ENCODE results near the gene VPS37C.
A peak's percentile ranks its signal among the peaks of the same experiment; 100 is the strongest.

The VPS37C gene

DNA sequence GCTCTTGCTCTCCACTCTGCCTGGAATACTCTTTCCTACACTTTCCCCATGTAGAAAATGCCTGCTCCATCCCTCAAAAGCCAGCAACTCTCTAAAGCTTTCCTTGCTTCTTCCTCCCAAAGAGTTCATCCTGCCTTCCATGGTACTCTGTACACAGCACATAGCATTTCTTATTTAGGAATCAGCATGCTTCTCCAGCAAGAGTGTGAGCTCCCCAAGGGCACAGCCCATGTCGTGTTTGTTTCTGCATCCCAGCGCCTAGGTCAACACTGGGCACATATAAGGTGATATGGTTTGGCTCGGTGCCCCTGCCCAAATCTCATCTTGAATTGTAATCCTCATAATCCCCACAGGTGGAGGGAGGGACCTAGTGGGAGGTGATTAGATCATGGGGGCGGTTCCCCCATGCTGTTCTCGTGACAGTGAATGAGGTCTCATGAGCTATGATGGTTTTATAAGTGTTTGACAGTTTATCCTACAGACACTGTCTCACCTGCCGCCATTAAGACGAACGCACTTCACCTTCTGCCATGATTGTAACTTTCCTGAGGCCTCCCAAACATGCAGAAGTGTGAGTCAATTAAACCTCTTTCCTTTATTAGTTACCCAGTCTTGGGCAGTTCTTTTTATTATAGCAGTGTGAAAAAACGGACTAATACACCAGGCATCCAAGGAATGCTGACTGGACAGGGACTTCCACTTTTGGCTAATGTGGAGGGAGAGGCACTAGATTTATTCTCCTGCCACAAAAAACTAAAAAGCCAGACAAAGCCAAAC lies 8.2 kb downstream of the VPS37C start:
- no peak for DNase-seq

DNA sequence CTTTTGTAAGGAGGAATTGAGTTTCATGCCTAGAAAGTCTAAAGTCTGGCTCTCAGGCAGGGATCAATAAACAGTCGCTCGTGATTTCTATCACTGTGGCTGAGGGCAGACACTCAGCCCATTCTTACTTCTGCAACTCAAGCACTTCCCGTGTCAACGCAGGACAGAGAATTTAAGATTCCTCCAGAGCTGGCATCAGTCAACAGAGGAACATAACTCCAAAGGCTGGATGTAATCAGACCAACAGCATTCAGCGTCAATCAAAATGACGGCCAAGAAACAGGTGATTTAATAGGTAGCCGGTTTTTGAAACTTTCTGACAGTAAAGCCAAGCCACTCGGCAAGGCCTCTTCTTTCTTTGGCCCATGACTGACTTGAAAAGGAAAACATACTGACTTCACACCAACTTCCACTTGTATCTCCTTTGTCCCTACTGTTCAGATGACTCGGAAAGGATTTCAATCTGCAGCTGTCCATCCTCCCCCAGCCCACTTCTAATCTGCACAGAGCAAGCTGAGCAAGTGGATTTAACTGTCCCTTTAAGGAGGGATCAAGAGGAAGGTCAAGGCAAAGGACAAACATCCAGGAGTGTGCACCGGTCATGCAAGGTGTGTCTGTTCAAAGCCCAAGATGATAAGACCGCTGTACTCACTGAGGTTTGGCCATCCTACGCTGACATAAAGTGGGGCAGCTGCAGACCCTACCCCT lies 9.5 kb downstream of the VPS37C start:
- no peak for DNase-seq

DNA sequence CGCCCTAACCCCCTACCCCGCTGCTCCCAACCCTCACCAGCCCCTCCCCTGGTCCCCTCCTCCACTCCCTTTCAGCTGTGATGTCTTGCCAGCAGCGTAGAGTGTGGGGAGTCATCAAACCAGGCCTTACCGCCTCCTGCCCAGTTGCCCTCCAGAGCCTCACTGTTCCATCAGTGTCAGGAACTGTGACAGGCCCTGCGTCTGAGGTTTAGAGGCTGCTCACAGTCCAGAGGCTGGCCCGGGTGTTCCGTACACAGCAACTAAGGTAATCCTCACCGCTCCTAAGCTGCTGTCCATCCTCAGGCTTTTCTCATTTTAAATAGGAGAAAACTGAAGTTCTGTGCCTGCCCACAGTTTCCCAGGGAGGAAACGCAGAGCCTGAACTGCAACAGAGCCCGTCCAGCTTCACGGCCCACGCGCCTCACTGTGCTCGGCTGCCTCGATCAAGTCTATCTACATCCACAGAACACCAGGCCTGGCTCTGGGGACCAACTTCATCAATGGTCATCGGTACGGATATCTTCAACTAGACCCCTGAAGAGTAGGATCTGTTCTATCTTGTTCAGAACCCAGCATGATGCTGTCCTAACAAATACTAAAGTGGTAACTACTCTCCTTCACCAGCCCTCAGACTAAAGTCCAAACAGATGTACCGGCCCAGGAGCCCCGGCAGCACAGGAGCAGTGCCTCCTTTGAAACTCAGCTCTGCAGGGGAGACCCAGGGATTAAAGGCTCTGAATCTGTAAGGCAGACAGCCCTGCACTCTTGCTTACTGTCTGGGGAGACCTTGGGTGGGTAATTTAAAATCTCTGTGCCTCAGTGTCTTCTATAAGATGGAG lies 10.3 kb downstream of the VPS37C start:
- no peak for DNase-seq

DNA sequence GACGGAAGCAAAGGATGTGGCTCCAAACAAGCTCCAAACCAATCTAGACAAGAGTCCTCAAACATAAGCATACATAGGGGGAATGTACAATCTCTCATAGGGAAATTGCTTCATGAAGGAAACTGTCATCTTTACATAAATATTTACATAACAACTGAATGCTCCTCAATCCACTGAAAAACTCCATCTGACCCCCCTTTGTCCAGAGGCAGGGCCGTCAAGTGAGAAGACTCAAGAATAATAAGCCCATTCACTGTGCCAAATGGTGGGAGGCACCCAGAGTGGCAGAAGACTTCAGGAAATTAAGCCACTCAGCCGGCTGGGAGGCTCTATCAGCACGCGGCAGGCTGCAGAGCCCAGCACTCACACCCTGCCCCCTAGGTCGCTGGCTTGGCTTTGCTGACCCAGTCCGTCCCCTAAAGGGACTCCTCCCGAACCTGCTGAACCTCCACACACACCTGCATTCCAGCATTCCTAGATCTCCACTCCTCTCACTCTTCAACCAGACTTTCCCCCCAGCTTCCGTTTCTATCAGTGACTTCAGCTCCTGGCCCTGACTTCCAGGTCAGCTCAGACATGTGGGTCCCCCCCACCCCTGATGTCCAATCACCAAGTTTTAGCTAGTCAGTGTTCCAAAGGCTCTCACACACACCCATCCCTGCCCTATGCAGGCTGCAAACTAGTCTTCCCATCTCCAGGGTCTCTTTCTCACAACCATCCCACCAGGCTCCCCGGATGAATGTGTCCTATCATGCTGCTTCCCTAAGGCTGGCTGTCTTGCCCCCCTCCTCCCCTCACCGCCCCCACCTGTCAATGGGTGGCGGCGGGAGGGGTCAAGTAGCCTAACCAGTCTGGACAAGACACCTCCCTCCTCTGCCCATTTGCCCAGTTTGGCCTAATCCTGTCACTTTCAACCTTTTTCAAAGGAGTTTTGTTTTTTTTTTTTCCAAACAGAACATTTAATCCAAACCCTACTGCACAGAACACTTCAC lies 11.3 kb downstream of the VPS37C start:
- peak in 1 of 2 donors; percentile 23 for DNase-seq

DNA sequence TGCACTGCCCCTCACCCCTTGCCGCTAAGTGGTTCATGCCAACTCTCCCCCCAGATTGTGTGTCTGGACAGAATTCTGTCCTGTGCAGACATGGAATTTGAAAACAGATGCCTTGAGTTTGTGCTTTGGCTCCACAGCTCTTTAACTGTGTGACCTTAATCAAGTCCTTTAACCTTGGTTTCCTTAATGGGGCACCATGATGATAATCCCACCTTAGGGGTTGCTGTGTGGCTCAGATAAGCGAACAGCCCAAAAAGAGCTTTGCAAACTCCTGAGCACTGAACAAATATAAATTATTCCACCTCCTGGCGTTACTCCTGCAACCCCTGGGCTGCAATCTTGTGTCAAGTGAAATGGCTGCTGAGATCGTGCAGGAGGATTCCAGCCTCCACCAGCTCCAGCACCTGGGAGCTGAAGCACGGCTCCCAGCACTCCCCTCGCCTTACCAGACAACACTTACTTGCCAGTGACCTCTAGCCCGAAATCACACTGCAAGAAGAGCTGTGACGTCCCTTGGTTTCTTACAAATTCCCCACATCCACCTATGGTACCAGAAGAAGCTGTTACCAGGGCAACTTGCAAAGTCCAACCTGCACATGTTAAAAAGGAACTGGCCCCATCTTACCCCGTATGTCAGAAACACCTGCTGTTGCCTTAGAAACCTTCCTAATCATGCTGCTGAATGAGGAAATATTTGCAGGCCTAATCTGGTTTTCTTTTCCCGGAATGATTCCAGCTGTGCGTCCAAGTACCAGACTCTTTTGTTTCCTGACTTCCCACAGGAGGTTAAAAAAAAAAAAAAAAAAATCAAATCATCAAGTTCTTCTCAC lies 13.2 kb downstream of the VPS37C start:
- no peak for DNase-seq

DNA sequence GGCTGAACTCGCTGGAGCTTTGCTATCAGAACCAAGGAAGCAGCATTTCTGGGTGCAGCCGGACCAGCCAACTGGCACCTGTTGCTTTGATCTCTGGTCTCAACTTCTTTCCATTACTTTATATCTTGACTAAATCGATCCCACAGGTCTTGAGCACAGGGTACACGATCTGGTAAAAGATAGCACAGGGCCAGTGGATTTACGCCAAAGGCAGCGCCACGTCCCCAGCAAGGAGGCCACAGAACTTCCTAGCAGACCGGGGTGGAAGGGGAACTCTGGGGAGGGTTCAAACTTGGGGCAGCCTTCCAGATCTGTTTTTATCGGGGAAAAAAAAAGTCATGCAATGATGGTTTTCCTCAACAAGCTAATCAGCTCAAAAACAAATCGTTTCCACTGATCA lies 14.0 kb downstream of the VPS37C start:
- DNase-seq: no peak

DNA sequence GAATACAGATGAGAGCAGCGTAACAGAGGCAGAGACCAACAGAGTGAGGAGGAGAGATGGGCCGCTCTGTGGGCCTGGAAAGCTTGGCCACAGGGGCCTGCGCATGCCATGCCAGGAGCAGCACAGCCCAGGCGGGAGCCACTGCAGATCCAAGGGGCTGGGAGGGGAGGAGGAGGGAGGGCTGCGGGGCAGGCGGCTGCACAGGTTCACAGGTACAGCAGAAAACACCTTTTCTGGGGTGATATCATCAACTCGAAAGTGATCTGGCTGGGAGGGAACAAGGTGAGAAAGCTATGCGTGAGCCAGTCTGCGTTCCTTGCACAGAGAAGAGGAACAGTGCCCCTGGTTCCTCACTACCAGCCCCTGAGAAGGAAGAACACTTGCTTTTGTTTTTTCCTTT lies 14.8 kb downstream of the VPS37C start:
- DNase-seq: no peak

DNA sequence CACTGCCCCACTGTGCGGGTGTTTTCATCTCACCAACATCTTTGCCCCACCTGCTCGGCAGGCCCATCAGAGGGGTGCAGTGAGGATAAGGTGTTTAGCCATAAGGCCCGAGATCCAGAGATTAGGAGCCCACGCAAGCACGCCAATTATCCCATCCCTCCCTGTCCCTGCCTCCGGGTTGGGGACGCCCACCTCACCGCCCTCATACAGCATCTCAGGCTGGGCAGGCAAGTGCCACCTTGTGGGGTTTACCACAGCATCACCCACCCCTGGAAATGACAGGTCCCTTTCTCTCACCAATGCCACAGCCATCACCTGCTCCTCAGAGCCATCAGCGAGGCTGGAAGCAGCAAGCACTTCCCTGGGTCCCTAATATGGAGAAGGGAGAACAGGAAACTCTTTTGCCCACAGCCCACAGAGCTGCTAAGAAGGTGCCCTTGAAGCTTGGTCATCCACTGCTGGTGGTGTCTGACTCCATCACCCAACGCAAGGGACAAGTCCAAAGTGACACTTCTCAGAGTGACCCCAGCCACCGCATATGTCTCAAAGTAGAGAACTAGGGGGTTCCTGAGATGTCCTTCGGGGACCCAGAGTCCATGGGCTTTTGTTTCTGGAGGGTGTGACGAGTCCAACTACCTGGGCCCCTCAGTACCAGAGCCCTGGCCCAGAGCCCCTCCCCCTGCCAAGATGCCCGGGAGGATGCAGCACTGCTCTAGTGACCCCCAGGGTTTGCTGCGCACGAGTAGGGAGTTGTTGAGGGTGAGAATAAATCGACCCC lies 15.8 kb downstream of the VPS37C start:
- DNase-seq: no peak

DNA sequence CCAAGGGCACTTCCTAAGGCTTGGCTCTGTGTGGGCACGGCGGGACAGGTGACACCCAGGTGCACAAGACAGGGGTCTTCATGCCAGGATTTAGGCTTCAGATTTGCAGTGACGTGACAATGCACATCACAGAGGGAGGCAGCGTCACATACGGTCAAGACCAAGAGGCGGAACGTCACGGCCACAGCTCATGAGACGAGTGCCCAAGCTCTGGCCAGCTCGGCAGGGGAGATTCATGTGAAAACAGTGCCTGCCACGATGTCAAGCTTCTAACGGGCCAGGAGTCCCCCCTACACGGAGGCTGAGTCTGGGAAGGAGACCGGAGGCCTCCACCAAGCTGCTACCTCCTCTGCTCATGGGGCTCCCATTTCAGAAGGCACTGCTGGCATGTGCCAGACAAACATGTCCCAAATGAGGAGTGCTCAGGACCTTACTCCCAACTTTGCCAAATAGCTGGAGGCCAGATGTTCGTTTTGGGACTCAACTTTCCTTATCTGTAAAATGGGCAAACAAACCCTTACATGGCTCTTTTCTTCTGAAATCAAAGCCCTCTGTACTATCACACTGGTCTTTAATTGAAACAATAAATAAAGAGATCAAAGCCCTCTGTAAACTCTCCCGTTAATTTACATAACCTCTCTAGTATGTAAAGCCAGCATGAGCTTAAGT lies 16.6 kb downstream of the VPS37C start:
- DNase-seq: no peak

DNA sequence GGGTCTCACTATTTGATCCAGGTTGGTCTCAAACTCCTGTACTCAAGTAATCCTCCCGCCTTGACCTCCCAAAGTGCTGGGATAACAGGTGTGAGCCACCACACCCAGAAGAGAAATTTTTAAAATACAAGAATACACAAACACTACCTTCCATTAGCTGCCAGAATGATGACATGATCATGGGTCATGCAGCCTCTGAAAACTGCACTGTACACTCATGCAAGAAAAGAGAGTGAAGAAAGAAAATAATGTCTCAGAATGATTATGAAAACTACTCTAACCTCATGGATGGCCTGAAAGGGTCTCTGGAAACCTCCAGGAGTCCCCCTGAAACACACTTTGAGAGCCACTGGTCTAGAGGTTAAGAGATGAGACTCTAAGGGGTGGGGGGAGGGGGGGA lies 18.8 kb downstream of the VPS37C start:
- no peak for DNase-seq

DNA sequence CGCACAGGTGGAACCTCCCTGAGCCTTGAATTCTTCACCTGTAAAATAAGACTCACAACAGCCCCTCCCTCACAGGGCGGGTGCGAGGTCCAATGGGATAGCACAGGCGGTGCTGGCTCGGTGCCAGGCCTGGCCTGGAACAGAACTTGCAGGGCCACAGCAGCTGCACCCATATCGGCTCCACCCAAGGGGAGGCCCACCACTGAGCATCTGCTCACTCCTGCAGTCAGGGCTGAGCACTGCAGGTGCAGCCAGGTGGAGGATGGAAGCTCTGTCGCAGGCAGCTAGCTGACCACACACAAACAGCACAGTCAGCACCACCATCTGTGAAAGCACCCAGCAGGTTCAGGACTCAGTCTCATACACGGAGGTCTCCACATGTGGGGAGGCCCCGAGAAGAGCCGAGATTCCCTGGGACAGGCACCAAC lies 19.6 kb downstream of the VPS37C start:
- DNase-seq: no peak

DNA sequence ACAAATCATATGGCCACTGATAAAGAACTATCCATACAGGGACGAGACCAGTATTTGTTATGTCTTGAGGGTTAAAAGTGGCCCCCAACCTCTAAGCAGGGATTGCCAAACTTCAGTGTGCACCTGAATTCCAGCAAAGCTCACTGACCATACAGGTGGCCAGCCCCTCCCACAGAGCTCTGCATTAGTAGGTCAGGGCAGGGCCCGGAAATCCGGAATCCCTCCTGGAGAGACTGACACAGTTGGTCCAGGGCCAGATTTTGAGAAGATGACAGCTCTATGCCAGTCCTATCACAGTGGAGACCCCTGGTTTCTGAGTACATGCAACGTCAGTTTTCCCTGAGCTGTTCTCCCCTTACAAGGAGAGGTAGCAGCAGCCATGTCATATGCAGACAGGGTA lies 20.8 kb downstream of the VPS37C start:
- DNase-seq: no peak

DNA sequence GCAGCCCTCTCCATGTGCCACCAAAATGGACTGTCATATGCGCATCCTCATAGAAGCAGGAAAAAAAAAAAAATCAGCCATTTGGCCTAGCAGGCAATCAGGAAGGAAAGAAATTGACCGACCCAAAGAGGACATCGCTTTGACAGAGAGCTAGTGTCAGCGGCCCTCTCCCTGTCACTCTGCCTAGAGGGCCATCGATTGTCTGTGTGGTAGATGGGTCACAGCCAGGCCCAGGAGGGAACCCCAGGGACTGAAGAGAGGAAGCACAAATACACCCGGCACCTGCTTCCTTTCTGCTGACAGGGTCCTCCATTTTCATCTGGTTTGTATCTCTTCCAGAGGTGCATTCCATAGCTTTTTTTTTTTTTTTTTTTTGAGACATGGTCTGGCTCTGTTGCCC lies 21.8 kb downstream of the VPS37C start:
- DNase-seq: no peak

DNA sequence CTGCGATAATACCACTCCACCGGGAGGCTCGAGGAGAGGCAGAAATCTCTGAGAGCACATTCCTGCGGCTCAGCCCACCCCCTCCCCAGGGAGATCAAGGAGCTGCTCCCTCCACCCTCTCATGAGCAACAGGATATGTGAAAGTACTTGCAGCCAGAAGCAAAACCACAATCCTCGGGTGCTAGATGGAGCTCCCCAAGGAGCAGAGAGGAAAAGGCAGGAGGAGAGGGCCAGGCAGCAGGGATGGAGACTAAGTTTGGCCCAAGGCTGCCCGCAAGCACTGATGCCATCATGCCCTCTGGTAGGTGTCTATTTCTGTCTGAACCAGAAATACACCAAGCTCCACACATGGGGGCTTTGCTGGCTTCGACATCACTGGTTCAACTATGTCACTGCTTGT lies 22.3 kb downstream of the VPS37C start:
- no peak for DNase-seq

DNA sequence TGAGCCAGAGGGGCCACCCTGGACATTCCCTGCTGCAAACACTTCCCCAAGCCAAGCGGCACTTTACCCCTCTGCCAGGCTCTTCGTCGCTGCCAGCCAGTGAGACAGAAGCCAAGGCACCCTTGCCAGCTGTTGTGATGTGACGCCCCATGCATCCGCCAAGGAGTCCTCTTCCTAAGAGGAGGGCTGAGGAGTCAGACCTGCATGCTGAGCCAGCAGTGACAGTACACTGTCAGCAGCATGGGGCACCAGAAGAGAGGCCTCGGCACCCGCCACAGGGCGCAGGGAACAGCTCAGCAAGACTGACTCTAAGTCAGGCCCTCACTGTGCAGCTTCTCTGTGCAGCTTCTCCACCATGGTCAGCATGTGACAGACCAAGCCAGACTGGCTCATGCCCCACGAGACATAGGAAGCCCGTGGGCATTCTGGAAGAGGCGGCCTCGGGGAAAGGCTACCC lies 26.4 kb downstream of the VPS37C start:
- DNase-seq: no peak

DNA sequence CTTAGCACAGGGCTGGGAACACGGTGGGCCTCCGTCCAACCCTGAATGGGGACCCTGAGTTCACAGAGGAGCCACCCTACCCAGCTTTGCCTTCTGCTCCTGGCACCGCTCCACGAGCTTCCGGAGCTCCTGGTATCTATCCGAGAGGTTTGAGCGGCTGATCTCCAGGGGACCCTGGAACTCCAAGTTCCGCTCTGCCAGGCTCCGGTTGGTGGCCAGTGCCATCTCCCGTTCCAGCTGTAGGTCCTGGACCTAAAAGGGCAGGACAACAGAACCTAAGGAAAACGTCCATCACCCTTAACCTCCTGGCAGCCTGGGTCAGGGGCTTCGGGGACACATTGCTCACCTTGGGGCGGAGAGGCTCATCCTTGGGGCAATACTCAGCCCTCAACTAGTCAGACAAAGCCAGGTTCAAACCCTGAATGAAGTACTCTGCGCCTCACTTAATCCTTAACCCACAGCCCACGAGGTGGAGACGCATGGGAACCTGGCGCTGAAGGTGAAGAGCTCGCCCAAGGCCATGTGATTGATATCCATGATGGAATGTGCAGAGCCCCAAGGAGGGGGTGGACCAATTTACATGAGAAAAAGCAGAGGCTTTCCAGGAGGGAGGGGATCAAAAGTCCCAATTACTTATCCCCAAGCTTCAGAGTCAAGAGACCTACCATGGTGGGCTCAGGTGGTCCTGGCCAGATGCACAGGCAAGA lies 27.1 kb downstream of the VPS37C start:
- no peak for DNase-seq

DNA sequence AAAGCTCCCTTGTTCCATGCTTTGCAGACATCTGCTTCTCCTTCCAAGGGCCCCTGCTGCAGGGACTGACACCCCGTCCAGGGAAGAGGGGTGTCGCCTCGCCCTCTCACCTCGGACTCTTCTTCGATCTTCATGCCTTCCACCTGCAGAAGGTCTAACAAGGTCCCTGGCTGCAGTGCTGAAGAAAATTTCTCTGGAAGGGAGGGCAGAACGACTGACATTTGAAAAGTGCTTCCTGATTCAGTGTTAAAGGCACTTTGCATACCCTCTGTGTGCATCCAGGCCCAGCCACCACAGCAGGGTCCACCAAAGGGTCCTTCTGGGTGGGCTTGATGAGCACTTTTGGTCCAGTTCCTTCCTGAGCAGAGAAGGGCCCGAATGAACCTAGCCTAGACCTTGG lies 28.1 kb downstream of the VPS37C start:
- DNase-seq: no peak

DNA sequence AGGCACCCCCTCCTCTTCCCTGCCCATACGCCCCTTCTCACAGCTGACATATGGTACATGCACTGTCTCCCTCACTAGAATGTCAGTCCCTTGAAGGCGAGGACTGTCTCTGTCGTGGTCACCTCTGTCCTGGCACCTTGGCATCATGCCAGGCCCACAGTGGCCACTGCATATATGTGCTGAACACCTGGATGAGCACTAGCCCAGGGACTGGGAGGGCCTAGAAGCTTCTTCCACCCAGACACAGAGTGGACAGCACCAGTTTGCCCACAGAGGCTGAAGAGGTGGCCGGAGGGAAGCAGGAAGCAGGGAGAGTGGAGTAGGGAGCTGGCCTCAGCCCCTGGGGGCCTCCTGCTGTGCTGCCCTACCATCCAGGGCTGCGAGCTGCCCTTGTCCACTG lies 28.6 kb downstream of the VPS37C start:
- DNase-seq: no peak

DNA sequence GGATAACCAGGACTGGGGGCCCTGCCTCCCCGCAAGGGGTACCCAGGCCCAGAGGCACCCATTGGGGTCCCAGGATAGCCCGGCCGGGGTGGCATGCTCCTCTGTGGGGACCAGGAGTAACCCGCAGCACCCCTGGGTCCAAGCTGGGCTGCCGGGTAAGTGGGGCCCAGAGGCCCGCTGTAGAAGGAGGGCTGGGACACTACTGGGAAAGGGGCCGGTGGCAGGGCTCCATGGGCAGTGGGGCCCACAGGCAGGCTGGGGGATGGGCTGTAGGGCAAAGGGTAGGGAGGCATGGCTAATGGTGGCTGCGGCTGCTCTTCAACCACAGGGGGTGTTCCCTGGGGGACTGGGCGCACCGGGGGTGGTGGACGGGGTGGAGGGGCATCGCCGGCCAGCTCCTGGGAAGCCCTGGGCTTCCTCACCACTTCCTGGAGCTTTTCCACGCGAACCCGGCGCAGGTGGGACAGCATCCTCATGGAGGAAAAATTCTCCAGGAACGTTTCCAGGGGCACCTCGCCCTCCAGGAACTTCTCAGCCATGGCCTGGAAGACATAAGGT lies 29.1 kb downstream of the VPS37C start:
- no peak for DNase-seq

All from inflammatory macrophage treated with lipopolysaccharide for 1 hour (primary cell).